Fibroblast of mammary gland (primary cell): ENCODE results near the gene G2E3.

ENCODE experiments used
- DNase-seq: peaks from one replicate; pipeline ENCODE4 v3.0.0-alpha.2; 2010; ENCODE audit warnings: low read depth
- H3K4me3 ChIP-seq: 2 replicates; pipeline ENCODE4 v1.5.1; 2011; ENCODE audit warnings: low read depth, mild to moderate bottlenecking, low read length, moderate library complexity; ENCODE audit not compliant: control insufficient read depth
- CTCF ChIP-seq: conservative IDR thresholded peaks from 2 replicates; pipeline ENCODE4 v1.5.1; 2011; ENCODE audit warnings: low read depth, low read length, inconsistent platforms; ENCODE audit not compliant: control insufficient read depth, insufficient read depth

The G2E3 gene

GRCh38 chr14:30525833-30526232 lies 33.1 kb upstream of the G2E3 start:
- no peak overlapping the region for H3K4me3 ChIP-seq
- DNase-seq = peak; percentile 49
- TF ChIP-seq CTCF = no peak

- no peak overlapping the region for H3K4me3 ChIP-seq
- TF ChIP-seq CTCF = no peak
- no peak for DNase-seq
Measured at GRCh38 chr14:30527196-30527595, 31.8 kb upstream of the G2E3 start.

- no peak overlapping the region for H3K4me3 ChIP-seq
- no peak for TF ChIP-seq CTCF
- DNase-seq = no peak
Measured at GRCh38 chr14:30528119-30528518, 30.8 kb upstream of the G2E3 start.

- TF ChIP-seq CTCF = no peak
- no peak for DNase-seq
- no peak overlapping the region for H3K4me3 ChIP-seq
Measured at GRCh38 chr14:30528778-30529642, 29.9 kb upstream of the G2E3 start.

- DNase-seq = peak; percentile 5
- TF ChIP-seq CTCF = no peak
- H3K4me3 ChIP-seq = no peak overlapping the region
Measured at GRCh38 chr14:30532264-30532663, 26.7 kb upstream of the G2E3 start.

GRCh38 chr14:30533126-30533525 lies 25.8 kb upstream of the G2E3 start:
- no peak overlapping the region for H3K4me3 ChIP-seq
- no peak for TF ChIP-seq CTCF
- DNase-seq = no peak
